ENCODE measurements around the gene TTLL5. TPM values are rescaled to one million over a fixed set of nuclear protein-coding genes. Genes with fewer than 3 reads are reported as not detected.

The TTLL5 gene
- total and polyA plus RNA-seq, 2 of the 4 experiments (the other 2 are of a cell fraction): 11.9 to 16.7 TPM

DNA sequence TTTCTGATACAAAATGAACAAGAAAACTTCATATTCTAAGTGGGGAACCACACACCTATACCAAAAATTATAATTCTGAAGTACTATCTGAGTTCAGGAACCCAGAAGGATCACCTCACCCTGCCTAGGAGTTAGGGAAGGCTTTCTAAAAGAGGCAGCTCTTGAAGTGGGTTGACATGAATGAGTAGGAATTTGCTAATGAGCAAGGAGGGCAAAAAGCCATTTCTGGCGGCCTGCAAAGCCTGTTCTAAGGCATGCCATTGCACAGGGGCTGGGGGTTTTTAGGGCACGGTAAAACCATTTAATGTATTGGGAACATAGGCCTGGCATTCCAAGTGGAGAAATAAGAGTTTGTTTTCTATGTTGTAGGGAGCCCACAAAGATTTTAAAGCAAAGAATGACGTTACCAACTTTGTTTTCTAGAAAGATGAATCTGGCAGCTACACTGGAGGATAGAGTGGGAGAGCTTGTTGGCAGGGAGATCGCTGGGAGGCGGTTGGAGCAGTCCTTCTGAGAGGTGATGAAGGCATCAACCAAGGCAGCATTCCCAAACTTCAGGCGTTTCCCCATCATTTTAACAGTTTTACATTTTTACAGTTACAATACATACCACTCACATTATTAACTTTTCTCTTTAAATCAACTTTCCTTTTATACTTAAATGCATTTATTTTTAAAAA lies 338.6 kb downstream of the TTLL5 start:
- H3K23ac ChIP-seq (ENCODE audit: low read depth, low read length): no peak overlapping the region
- H3K9ac ChIP-seq (ENCODE audit: low read depth, low read length): no peak overlapping the region
- H3K79me1 ChIP-seq (ENCODE audit: low read depth in 1 of 2, low read length in 2 of 2): 0 out of 4 replicates have a peak, but pooled peaks cover 6 to 9% of the 10 kb centered on the region in 2 experiments
- no peak overlapping the region for H3K14ac ChIP-seq (replicated peaks; ENCODE audit: low read depth, low read length)
- POLR2A ChIA-PET (ENCODE audit: unreplicated experiment): no interaction called here
- no peak overlapping the region for H2BK5ac ChIP-seq (ENCODE audit: low read depth, low read length, poor library complexity, severe bottlenecking)
- no peak overlapping the region for H3K27ac ChIP-seq (ENCODE audit: insufficient read depth, low read length)
- H3K4me1 ChIP-seq (ENCODE audit: control insufficient read depth, insufficient read depth, low read length): peaks cover 8% of the 10 kb centered on the region
- no peak overlapping the region for H3K56ac ChIP-seq (ENCODE audit: extremely low read depth, insufficient read depth, low read length)
- H2BK120ac ChIP-seq (ENCODE audit: low read depth, low read length): no peak overlapping the region
- intact Hi-C loops (cut with micrococcal nuclease) (loop anchor here (10.0 kb wide), 1 partner anchor 155 kb away; the partner anchor contains the start of gene GPATCH2L), in situ Hi-C loops (cut with MboI; ENCODE audit: low sequenced_read_pairs) (loop anchor here (25.0 kb wide), 1 partner anchor 1063 kb away; no protein-coding TSS in a partner anchor), dilution Hi-C loops (cut with HindIII; ENCODE audit: low sequenced_read_pairs, unreplicated experiment) (no loop called here)
- H3K4me2 ChIP-seq (ENCODE audit: low read depth, low read length): no peak overlapping the region
- WGBS, 2 experiments (ENCODE audit: extremely low coverage in 2 of 2, insufficient read length in 1 of 2): 60% methylated on average over 2 of the region's 6 CpGs; no CpG with 5 or more reads in 1 of the 2 experiments
- H3K36me3 ChIP-seq (ENCODE audit: control insufficient read depth, insufficient read depth, low read length): peaks cover 25% of the 10 kb centered on the region
- TF ChIP-seq, protein P1, sequence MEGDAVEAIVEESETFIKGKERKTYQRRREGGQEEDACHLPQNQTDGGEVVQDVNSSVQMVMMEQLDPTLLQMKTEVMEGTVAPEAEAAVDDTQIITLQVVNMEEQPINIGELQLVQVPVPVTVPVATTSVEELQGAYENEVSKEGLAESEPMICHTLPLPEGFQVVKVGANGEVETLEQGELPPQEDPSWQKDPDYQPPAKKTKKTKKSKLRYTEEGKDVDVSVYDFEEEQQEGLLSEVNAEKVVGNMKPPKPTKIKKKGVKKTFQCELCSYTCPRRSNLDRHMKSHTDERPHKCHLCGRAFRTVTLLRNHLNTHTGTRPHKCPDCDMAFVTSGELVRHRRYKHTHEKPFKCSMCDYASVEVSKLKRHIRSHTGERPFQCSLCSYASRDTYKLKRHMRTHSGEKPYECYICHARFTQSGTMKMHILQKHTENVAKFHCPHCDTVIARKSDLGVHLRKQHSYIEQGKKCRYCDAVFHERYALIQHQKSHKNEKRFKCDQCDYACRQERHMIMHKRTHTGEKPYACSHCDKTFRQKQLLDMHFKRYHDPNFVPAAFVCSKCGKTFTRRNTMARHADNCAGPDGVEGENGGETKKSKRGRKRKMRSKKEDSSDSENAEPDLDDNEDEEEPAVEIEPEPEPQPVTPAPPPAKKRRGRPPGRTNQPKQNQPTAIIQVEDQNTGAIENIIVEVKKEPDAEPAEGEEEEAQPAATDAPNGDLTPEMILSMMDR (conservative IDR thresholded peaks at IDR 0.05; ENCODE audit: low read depth, low read length): no peak
- TF ChIP-seq FOS (IDR thresholded peaks at IDR 0.05; ENCODE audit: low read depth, low read length) (no peak), MAFK (IDR thresholded peaks at IDR 0.05; ENCODE audit: low read depth, low read length) (no peak), POLR2A (IDR thresholded peaks at IDR 0.05; ENCODE audit: low read depth, low read length) (no peak), NFE2L2 (IDR thresholded peaks at IDR 0.05; ENCODE audit: low read depth, low read length) (no peak), BHLHE40 (IDR thresholded peaks at IDR 0.05; ENCODE audit: low read depth, low read length) (no peak)
- H2BK15ac ChIP-seq (ENCODE audit: low read depth, low read length): no peak overlapping the region
- H3K4me3 ChIP-seq (ENCODE audit: insufficient read depth, low read depth, low read length): no peak overlapping the region
- no peak overlapping the region for H2BK20ac ChIP-seq (ENCODE audit: low read depth, low read length)
- ATAC-seq (ENCODE audit: low read depth) (no peak), DNase-seq (no peak)
- CTCF ChIA-PET: no interaction called here
- H4K20me1 ChIP-seq (ENCODE audit: insufficient read depth, low read length): no peaks in the 10 kb centered on the region
- H3K18ac ChIP-seq (ENCODE audit: low read depth, low read length): no peak overlapping the region
- H4K91ac ChIP-seq (ENCODE audit: insufficient read depth, low read depth, low read length): no peak overlapping the region
- no peak overlapping the region for H3K4ac ChIP-seq (ENCODE audit: low read depth, low read length)
- BruUV-seq (replicated peaks): no TSS peak
- H3K9me1 ChIP-seq (ENCODE audit: insufficient read depth, low read length): peaks cover 3% of the 10 kb centered on the region; the same call in 1 of the 2 replicates
- no peak overlapping the region for H2AK9ac ChIP-seq (replicated peaks; ENCODE audit: low read depth, low read length, poor library complexity)
- H3K9me3 ChIP-seq (ENCODE audit: control insufficient read depth, insufficient read depth, low read length): no peaks in the 10 kb centered on the region
- no peak overlapping the region for H2AK5ac ChIP-seq (ENCODE audit: low read depth, low read length)
- no peak overlapping the region for H2AFZ ChIP-seq (replicated peaks; ENCODE audit: low read length, poor library complexity)
- H4K8ac ChIP-seq (ENCODE audit: low read depth in 2 of 2, low read length in 2 of 2): no peak overlapping the region
- H4K5ac ChIP-seq (ENCODE audit: low read depth, low read length): no peak overlapping the region
- H3K27me3 ChIP-seq (ENCODE audit: control insufficient read depth, insufficient read depth, low read length): no peaks in the 10 kb centered on the region
